Ascending aorta (tissue), 2 donors: ENCODE measurements around the gene RWDD1. TPM values are rescaled to one million over a fixed set of nuclear protein-coding genes. Genes with fewer than 3 reads are reported as not detected.

Experiments
- DNase-seq, 2 donors: peaks; one replicate each; pipeline ENCODE4 v3.0.0-alpha.2; 2019; ENCODE audit warnings: low spot score in 2 of 2
- H3K27ac ChIP-seq, 2 donors: fragments of 200-600 bp; sonication (generic); one replicate each; pipeline ENCODE4 v1.5.1; 2016 to 2017; ENCODE audit warnings: mild to moderate bottlenecking in 1 of 2
- H3K27me3 ChIP-seq: fragments of 200-600 bp; sonication (generic); one replicate; pipeline ENCODE4 v1.5.1; 2017
- H3K36me3 ChIP-seq, 2 donors: fragments of 200-600 bp; sonication (generic); one replicate each; pipeline ENCODE4 v1.5.1; 2016
- H3K4me1 ChIP-seq, 2 donors: fragments of 200-600 bp; sonication (generic); one replicate each; pipeline ENCODE4 v1.5.1; 2016 to 2017; ENCODE audit warnings: mild to moderate bottlenecking in 1 of 2
- H3K4me3 ChIP-seq, 2 donors: fragments of 200-600 bp; sonication (generic); one replicate each; pipeline ENCODE4 v1.5.1; 2016 to 2017; ENCODE audit warnings: mild to moderate bottlenecking in 1 of 2
- H3K9me3 ChIP-seq, 2 donors: fragments of 200-600 bp; sonication (generic); one replicate each; pipeline ENCODE4 v1.5.1; 2016
- CTCF ChIP-seq, 3 experiments: fragments of 200-600 bp in 2 of 3; fragments of 450-650 bp in 1 of 3; sonication (generic) in 2 of 3; IDR thresholded peaks; one replicate each; pipeline ENCODE4 v1.5.1; 2016 to 2019; ENCODE audit warnings: antibody characterized with exemption in 3 of 3, mild to moderate bottlenecking in 1 of 3, moderate library complexity in 1 of 3
- intact Hi-C: fragments of 100-400 bp; cut with DNase I; formaldehyde crosslinking; loops from one replicate; pipeline ENCODE4 v1.15.1; 2023
- total RNA-seq: library from RNA; depleted of rRNA; stranded (reverse); fragments of >200 nt; gene quantifications from one replicate; pipeline ENCODE4 v1.1.0, GENCODE V29; 2016

The RWDD1 gene
- total RNA-seq, 1 donor from 2014 or later: 11.0 TPM

DNA sequence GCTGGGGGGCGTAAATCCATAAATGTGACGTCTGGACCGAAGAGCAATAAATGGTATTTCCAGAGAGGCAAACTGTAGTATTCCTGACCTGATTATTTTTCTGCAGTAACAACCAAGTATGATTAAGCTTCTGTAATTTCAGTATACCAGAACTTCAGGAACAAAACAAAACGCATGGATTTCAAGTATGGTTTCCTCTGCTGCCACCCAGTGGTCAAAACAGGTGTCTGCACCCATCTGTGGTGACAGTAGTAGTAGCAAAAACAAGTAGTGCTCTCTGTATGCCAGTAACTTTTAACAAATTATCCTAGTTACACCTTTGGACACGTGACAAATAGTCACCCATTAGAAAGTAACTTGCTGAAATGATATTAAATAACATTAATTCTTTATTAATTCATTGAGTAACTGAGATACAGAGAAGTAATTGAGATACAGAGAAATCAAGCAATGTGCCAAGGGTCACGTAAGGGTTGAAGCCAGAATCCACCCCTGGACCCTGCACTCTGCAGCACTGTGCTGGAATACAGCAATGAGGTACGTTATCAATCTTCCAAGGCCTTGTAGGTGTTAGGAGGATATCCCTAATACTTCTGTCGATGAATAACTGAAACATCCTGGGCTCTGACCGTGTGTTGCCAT, 9.8 kb upstream of the RWDD1 start:
- no peaks in the 10 kb centered on the region for H3K9me3 ChIP-seq
- peak; percentile 31 to 88 for DNase-seq
- H3K36me3 ChIP-seq: no peaks in the 10 kb centered on the region
- H3K27ac ChIP-seq: no peak overlapping the region
- no peaks in the 10 kb centered on the region for H3K27me3 ChIP-seq
- H3K4me3 ChIP-seq: peak overlapping the region in 1 of 2 donors; percentile 43
- no peaks in the 10 kb centered on the region for H3K4me1 ChIP-seq
- intact Hi-C loops: loop anchor here (1.0 to 5.0 kb wide), 3 partner anchors 25 to 344 kb away; no protein-coding TSS in a partner anchor
- TF ChIP-seq CTCF (IDR thresholded peaks at IDR 0.05): peak; percentile 75 to 91 (median 89)

DNA sequence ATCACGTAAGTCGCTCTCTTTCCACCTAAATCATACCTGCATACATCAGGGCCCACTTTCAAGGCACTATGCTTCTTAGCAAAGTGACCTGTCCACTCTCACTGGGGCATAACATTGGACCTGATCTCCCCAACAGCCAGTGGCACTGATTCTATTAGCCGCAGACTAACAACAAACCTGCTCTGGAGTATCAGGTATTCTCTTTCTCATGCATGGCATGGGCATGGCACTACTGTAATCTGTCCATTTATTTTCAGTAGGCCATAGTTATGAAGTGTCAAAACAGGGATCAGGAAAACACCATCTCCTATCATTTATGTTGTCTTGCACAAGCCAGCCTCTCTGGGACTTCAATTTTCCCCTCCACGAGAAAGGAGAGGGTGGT, 9.3 kb upstream of the RWDD1 start:
- intact Hi-C loops: loop anchor here (5.0 kb wide), 1 partner anchor 345 kb away; no protein-coding TSS in a partner anchor
- Histone ChIP-seq H3K27me3 (no peaks in the 10 kb centered on the region), H3K36me3 (no peaks in the 10 kb centered on the region), H3K9me3 (no peaks in the 10 kb centered on the region), H3K27ac (no peak overlapping the region), H3K4me3 (no peak overlapping the region), H3K4me1 (no peaks in the 10 kb centered on the region)
- no peak for TF ChIP-seq CTCF (IDR thresholded peaks at IDR 0.05)
- DNase-seq: no peak

GRCh38 chr6:116562614-116563013, 8.7 kb upstream of the RWDD1 start:
- no peak overlapping the region for H3K27ac ChIP-seq

DNA sequence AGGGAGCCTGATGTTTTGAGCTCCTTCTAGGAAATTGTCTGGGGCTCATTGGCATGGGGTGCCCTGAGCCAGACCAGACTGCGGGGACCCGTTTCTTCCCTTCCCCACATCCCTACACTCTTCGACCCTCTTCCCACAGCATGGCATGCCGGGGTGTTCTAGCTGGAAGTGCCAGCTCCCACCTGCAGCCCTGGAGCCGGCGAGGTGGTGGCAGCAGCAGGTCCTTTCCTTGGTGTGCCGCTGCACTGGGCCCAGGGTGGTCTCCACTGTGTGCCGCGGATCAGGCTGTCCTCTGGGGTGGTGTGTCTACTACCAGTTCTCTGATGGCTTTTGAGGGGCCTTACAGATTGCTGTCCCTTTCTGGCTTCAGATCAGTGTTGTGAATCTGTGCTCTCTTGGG, 7.5 kb upstream of the RWDD1 start:
- TF ChIP-seq CTCF (IDR thresholded peaks at IDR 0.05): no peak
- no peak for DNase-seq
- H3K4me3 ChIP-seq: no peak overlapping the region
- no peaks in the 10 kb centered on the region for H3K27me3 ChIP-seq
- no peaks in the 10 kb centered on the region for H3K36me3 ChIP-seq
- no peaks in the 10 kb centered on the region for H3K9me3 ChIP-seq
- intact Hi-C loops: loop anchor here (5.0 kb wide), 1 partner anchor 347 kb away; no protein-coding TSS in a partner anchor
- no peak overlapping the region for H3K27ac ChIP-seq
- no peaks in the 10 kb centered on the region for H3K4me1 ChIP-seq

More at GRCh38 chr6:116562614-116563013, 8.7 kb upstream of the RWDD1 start:
- intact Hi-C loops: loop anchor here (5.0 kb wide), 1 partner anchor 345 kb away; no protein-coding TSS in a partner anchor
- Histone ChIP-seq H3K4me1 (no peaks in the 10 kb centered on the region), H3K4me3 (no peak overlapping the region), H3K36me3 (no peaks in the 10 kb centered on the region), H3K9me3 (no peaks in the 10 kb centered on the region), H3K27me3 (no peaks in the 10 kb centered on the region)
- no peak for TF ChIP-seq CTCF (IDR thresholded peaks at IDR 0.05)
- no peak for DNase-seq

DNA sequence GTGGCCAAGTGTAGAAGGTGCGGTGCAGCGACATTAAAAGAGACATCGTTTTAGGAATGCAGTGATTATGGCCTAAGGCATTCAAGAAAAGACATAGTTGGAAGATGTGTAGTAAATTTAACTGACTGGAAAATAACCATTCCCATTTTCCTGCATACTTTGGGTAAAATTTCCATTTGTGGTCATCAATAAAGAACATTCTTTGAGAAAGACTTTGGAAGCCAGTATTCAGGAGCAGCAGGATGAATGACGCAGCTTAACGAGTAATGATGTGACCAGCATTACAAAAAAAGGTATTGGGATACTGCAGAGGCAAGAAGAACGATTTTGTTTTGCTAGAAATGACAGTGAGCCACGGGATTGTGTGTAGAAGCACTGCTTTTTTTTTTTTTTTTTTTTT, 7.0 kb upstream of the RWDD1 start:
- Histone ChIP-seq H3K4me1 (no peaks in the 10 kb centered on the region), H3K36me3 (no peaks in the 10 kb centered on the region), H3K4me3 (no peak overlapping the region), H3K9me3 (no peaks in the 10 kb centered on the region), H3K27ac (no peak overlapping the region), H3K27me3 (no peaks in the 10 kb centered on the region)
- no peak for DNase-seq
- intact Hi-C loops: loop anchor here (5.0 kb wide), 1 partner anchor 347 kb away; no protein-coding TSS in a partner anchor
- TF ChIP-seq CTCF (IDR thresholded peaks at IDR 0.05): no peak
